HFF-Myc (cell line): Measurements from ENCODE around the gene SMAD5.

Experiments
- DNase-seq: peaks from one replicate; pipeline ENCODE4 v3.0.0-alpha.2; 2011; ENCODE audit warnings: low read depth; ENCODE audit errors: extremely low read depth
- H3K4me3 ChIP-seq: replicated peaks from 2 replicates; pipeline ENCODE4 v1.5.1; 2011; ENCODE audit warnings: low read depth, mild to moderate bottlenecking, control low read depth, low read length
- TF ChIP-seq, protein P1 (sequence below): IDR thresholded peaks from 2 replicates; pipeline ENCODE4 v1.5.1; 2012; ENCODE audit warnings: mild to moderate bottlenecking, low read depth, low read length, control low read depth; ENCODE audit errors: missing control alignments

Gene SMAD5

DNA sequence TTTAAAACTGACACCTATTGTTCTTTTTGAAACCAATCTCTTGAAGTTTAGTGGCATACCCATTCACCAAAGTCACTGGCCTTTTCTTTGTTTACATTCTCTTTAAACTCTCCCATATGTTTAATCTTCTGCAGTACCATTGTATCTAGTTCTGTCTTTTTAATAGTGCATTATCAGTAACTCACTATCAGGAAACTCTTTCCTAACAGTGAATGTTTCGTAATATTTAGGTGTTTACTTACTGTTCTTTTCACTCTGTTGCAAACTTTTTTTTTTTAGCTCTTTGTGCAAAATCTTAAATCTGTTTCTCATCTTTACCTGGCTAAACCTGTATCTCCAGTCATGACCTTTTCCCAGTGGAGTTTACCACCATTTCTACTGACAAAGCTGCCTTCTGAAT lies 17.2 kb downstream of the SMAD5 start:
- no peak overlapping the region for H3K4me3 ChIP-seq
- TF ChIP-seq, protein P1, sequence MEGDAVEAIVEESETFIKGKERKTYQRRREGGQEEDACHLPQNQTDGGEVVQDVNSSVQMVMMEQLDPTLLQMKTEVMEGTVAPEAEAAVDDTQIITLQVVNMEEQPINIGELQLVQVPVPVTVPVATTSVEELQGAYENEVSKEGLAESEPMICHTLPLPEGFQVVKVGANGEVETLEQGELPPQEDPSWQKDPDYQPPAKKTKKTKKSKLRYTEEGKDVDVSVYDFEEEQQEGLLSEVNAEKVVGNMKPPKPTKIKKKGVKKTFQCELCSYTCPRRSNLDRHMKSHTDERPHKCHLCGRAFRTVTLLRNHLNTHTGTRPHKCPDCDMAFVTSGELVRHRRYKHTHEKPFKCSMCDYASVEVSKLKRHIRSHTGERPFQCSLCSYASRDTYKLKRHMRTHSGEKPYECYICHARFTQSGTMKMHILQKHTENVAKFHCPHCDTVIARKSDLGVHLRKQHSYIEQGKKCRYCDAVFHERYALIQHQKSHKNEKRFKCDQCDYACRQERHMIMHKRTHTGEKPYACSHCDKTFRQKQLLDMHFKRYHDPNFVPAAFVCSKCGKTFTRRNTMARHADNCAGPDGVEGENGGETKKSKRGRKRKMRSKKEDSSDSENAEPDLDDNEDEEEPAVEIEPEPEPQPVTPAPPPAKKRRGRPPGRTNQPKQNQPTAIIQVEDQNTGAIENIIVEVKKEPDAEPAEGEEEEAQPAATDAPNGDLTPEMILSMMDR = no peak
- no peak for DNase-seq

DNA sequence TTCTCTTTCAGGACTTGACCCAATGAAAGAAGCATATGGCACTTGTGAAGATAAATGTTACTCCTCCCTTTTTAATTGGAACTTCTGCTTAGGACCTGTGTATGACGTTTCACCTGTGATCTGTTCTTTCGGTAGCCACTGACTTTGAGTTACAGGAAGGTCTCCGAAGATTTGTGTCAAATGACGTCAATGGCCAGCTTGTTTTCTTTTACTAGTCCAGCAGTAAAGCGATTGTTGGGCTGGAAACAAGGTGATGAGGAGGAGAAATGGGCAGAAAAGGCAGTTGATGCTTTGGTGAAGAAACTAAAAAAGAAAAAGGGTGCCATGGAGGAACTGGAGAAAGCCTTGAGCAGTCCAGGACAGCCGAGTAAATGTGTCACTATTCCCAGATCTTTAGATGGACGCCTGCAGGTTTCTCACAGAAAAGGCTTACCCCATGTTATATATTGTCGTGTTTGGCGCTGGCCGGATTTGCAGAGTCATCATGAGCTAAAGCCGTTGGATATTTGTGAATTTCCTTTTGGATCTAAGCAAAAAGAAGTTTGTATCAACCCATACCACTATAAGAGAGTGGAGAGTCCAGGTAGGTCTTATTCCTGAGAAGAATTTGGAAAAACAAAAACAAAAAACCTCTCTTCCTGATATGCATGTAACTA lies 21.1 kb downstream of the SMAD5 start:
- DNase-seq = no peak
- TF ChIP-seq, protein P1 = no peak
- no peak overlapping the region for H3K4me3 ChIP-seq

DNA sequence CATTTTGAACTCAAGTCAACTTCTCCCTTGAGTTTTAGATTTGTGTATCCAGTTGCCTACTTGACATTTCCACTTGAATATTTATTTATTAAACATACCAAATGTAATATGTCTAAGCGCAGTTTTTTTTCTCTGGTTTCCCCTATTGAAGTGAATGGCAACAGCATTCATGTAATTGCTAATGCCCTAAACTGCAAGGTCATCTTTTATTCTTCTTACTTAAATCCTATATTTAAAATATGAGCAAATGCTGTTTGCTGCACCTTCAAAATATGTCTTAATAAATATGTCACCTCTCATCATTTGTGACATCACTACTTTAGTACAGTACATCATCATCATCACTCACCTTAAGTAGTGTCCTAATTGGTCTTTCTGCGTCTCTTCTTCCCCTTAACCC lies 22.4 kb downstream of the SMAD5 start:
- TF ChIP-seq, protein P1 = no peak
- DNase-seq = no peak
- H3K4me3 ChIP-seq = no peak overlapping the region

DNA sequence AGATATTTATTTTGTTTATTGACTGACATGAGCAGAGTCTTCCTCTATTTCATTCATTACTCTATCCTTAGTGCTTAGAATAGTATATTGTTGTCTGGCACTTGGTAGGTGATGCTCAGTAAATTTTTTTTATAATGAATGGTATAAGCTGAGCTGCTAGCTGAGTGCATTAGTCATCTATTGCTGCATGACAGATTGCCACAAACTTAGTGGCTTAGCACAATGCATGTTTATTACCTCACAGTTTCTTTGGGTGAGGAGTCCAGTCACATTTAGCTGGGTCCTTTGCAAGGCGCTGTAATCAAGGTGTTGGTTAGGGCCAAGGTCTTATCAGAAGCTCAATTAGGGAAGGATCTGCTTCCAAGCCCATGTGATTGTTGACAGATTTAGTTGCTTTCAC lies 23.1 kb downstream of the SMAD5 start:
- TF ChIP-seq, protein P1 = no peak
- DNase-seq = no peak
- H3K4me3 ChIP-seq = no peak overlapping the region

DNA sequence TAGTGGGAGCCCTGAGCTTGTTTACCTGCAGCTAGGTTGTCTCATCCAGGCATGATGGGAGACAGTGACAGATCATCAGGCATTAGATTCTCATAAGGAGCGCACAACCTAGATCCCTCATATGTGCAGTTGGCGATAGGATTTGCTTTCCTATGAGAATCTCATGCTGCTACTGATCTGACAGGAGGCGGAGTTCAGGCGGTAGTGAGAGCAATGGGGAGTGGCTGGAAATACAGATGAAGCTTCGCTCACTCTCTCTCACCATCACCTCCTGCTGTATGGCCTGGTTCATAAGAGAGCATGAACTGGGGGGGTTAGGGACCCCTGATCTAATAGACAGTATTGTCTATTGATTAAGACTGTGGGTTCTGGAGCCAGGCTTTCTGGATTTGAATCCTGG lies 24.9 kb downstream of the SMAD5 start:
- DNase-seq = no peak
- no peak overlapping the region for H3K4me3 ChIP-seq
- TF ChIP-seq, protein P1 = no peak

DNA sequence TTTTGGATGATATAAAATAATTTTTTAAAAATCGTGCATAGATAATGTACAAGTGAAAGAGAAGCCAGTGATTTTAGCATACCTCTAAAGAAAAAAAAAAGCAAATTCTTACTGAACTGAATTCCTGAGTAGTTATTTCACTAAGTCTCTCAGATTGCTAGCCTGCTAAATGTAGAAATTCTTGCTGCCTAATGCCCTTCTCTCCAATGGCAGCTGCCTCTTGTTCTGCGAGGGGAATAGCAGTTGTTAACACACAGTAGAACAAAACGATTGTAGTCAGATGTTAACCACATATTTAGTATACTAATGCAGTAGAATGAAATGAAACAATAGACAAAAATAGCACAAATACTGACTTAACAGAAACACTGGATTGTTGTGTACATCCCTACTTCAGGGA lies 26.8 kb downstream of the SMAD5 start:
- no peak for DNase-seq
- TF ChIP-seq, protein P1 = no peak
- H3K4me3 ChIP-seq = no peak overlapping the region

DNA sequence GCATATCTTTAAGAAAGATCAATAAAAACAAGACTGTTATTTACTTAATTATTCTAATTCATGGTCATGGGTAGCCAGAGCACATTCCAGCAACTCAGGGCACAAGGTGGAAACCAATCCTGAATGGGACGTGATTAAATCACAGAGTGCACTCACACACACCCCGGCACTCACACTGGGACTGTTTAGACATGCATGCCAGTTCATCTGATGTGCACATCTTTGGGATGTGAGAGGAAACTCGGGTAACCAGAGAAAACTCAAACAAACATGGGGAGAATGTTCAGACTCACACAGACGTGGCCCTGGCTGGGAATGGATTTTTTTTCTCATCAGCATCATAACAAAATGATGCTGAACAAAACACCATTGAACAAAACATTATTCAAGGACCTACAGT lies 29.4 kb downstream of the SMAD5 start:
- H3K4me3 ChIP-seq = no peak overlapping the region
- TF ChIP-seq, protein P1 = no peak
- no peak for DNase-seq
